ENCODE results near the gene MND1. TPM values are rescaled to one million over a fixed set of nuclear protein-coding genes. Genes with fewer than 3 reads are reported as not detected.

The MND1 gene
- total RNA-seq, 6 experiments from 2014 or later = 0.22 to 1.8 (median 0.86) TPM; not detected in 1

- WGBS (ENCODE audit: insufficient coverage, low coverage, low lambda C conversion rate, missing lambda C conversion rate) = 88% methylated on average over 1 of the region's 1 CpG
- no peak for TF ChIP-seq POLR2A (IDR thresholded peaks at IDR 0.05)
- TF ChIP-seq, protein P1, sequence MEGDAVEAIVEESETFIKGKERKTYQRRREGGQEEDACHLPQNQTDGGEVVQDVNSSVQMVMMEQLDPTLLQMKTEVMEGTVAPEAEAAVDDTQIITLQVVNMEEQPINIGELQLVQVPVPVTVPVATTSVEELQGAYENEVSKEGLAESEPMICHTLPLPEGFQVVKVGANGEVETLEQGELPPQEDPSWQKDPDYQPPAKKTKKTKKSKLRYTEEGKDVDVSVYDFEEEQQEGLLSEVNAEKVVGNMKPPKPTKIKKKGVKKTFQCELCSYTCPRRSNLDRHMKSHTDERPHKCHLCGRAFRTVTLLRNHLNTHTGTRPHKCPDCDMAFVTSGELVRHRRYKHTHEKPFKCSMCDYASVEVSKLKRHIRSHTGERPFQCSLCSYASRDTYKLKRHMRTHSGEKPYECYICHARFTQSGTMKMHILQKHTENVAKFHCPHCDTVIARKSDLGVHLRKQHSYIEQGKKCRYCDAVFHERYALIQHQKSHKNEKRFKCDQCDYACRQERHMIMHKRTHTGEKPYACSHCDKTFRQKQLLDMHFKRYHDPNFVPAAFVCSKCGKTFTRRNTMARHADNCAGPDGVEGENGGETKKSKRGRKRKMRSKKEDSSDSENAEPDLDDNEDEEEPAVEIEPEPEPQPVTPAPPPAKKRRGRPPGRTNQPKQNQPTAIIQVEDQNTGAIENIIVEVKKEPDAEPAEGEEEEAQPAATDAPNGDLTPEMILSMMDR (IDR thresholded peaks at IDR 0.05) = no peak
- H3K27ac ChIP-seq = no peak overlapping the region
- ATAC-seq (no peak), DNase-seq (no peak)
- no peaks in the 10 kb centered on the region for H3K36me3 ChIP-seq
- no peaks in the 10 kb centered on the region for H3K27me3 ChIP-seq
- H3K9me3 ChIP-seq = no peaks in the 10 kb centered on the region
- intact Hi-C loops (cut with DNase I) = no loop called here
- no peaks in the 10 kb centered on the region for H3K4me1 ChIP-seq
- H3K4me3 ChIP-seq = no peak overlapping the region
Measured at GRCh38 chr4:153394945-153395344, 50.5 kb downstream of the MND1 start.

- no peak overlapping the region for H3K27ac ChIP-seq
- intact Hi-C loops (cut with DNase I) = no loop called here
- ATAC-seq (no peak), DNase-seq (no peak)
- H3K36me3 ChIP-seq = no peaks in the 10 kb centered on the region
- H3K27me3 ChIP-seq = no peaks in the 10 kb centered on the region
- TF ChIP-seq POLR2A (IDR thresholded peaks at IDR 0.05) = no peak
- TF ChIP-seq, protein P1 (IDR thresholded peaks at IDR 0.05) = no peak
- WGBS (ENCODE audit: insufficient coverage, low coverage, low lambda C conversion rate, missing lambda C conversion rate) = 100% methylated on average over 3 of the region's 3 CpGs
- no peaks in the 10 kb centered on the region for H3K9me3 ChIP-seq
- H3K4me1 ChIP-seq = no peaks in the 10 kb centered on the region
- H3K4me3 ChIP-seq = no peak overlapping the region
Measured at GRCh38 chr4:153398713-153399112, 54.2 kb downstream of the MND1 start.

DNA sequence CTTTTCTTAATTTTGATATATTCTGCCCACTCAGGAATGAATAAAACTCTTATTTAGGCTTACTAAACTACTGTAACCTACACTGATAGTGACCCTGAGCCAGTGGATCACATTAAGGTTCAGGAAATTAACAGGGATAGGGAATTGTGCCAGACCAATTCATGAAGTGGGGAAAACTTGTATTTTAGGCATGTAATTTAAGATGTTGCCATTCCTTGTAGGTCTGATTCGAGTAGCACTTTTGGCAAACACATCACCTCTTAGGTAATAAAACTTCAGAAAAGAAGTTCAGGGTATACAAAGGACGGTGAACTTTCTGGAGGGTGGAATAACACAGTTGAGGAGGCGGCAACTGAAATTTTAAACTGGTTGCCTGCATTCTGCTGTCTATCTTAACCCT lies 54.9 kb downstream of the MND1 start:
- H3K4me1 ChIP-seq = no peaks in the 10 kb centered on the region
- TF ChIP-seq POLR2A (IDR thresholded peaks at IDR 0.05) = no peak
- DNase-seq = no peak
- H3K36me3 ChIP-seq = no peaks in the 10 kb centered on the region
- ATAC-seq = no peak
- H3K9me3 ChIP-seq = no peaks in the 10 kb centered on the region
- intact Hi-C loops (cut with DNase I) = no loop called here
- H3K27me3 ChIP-seq = no peaks in the 10 kb centered on the region
- 80% methylated on average over 3 of the region's 3 CpGs for WGBS (ENCODE audit: insufficient coverage, low coverage, low lambda C conversion rate, missing lambda C conversion rate)
- H3K4me3 ChIP-seq = no peak overlapping the region
- no peak overlapping the region for H3K27ac ChIP-seq

- H3K4me3 ChIP-seq = no peak overlapping the region
- ATAC-seq = no peak
- no peak for DNase-seq
- H3K4me1 ChIP-seq = no peaks in the 10 kb centered on the region
- no peak for TF ChIP-seq POLR2A (IDR thresholded peaks at IDR 0.05)
- TF ChIP-seq, protein P1 (IDR thresholded peaks at IDR 0.05) = no peak
- H3K9me3 ChIP-seq = no peaks in the 10 kb centered on the region
- WGBS (ENCODE audit: insufficient coverage, low coverage, low lambda C conversion rate, missing lambda C conversion rate) = 100% methylated on average over 1 of the region's 1 CpG
- H3K36me3 ChIP-seq = no peaks in the 10 kb centered on the region
- H3K27ac ChIP-seq = no peak overlapping the region
- no peaks in the 10 kb centered on the region for H3K27me3 ChIP-seq
- intact Hi-C loops (cut with DNase I) = no loop called here
Measured at GRCh38 chr4:153401501-153401900, 57.0 kb downstream of the MND1 start.

DNA sequence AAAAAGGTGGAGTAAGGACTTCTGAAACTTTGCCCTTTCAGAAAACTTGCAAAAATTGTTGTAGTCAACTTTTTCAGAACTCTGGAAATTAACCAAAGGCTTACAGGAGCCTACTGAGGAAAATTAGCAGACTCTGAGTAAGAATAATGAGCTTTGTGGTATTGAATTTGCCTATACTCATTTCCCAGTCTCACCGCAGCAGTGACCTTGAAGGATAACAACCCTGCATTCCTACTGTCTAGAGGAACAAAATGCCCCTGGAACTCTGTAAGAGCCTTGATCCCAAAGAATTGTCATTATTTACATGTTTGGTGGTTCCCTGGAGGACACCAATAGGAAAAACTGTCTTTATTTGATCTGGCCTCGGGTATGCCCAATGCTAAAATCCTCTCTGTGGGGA lies 57.9 kb downstream of the MND1 start:
- no peak overlapping the region for H3K4me3 ChIP-seq
- ATAC-seq (no peak), DNase-seq (no peak)
- H3K36me3 ChIP-seq = no peaks in the 10 kb centered on the region
- H3K9me3 ChIP-seq = no peaks in the 10 kb centered on the region
- 86% methylated on average over 2 of the region's 2 CpGs for WGBS (ENCODE audit: insufficient coverage, low coverage, low lambda C conversion rate, missing lambda C conversion rate)
- H3K27me3 ChIP-seq = no peaks in the 10 kb centered on the region
- H3K27ac ChIP-seq = no peak overlapping the region
- intact Hi-C loops (cut with DNase I) = no loop called here
- H3K4me1 ChIP-seq = no peaks in the 10 kb centered on the region
- TF ChIP-seq, protein P1 (IDR thresholded peaks at IDR 0.05) = no peak
- TF ChIP-seq POLR2A (IDR thresholded peaks at IDR 0.05) = no peak

Data from right lobe of liver (tissue), 6 donors.